Effector CD8-positive, alpha-beta T cell (primary cell): ENCODE data around the gene DLG5.

Experiments
- DNase-seq: peaks from one replicate; lab custom pipeline; 2025; lab: John Stamatoyannopoulos, UW

Gene DLG5

DNA sequence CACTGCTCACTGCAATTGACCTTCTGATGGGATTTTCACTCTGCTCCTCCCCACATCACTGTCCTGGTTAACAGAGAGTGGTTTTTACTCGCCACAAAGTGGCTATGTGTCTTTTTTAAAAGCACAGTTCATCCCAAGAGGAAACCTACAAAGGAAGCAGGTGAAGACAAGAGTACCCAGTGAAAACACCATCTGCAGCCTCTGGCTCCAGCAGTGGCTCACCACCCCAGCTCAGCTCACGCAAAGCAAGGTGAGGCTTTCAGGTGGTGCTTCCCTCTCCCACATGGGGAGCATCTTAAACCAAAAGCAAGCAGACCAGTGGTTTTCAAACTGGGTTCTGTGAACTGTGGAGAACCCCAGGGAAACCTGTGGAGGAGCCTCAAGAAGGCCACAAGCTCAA, 14.0 kb downstream of the DLG5 start:
- DNase-seq: no peak

DNA sequence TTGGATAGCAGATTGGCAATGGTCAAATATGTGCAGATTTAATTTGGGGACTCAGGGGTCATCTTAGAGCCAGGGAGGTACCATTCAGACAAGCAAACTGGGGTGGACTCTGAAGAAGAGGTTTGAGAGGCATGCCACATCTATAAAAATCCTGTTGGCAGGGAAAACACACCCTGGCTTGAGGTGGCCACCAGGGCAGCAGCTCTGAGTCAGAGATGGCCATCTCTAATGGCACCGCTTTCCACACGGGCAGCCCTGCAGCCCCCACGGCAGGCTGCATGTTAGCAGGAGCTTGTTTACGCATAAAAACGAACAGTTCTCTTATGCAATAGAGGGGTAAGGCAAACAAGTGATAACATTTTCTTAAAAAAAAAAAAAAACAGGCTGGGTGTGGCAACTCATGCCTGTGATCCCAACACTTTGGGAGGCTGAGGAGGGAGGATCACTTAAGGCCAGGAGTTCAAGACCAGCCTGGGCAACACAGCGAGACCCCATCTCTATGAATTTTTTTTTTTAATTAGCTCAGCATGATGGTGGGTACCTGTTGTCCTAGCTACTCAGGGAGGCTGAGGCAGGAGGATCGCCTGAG, 14.9 kb downstream of the DLG5 start:
- no peak for DNase-seq

DNA sequence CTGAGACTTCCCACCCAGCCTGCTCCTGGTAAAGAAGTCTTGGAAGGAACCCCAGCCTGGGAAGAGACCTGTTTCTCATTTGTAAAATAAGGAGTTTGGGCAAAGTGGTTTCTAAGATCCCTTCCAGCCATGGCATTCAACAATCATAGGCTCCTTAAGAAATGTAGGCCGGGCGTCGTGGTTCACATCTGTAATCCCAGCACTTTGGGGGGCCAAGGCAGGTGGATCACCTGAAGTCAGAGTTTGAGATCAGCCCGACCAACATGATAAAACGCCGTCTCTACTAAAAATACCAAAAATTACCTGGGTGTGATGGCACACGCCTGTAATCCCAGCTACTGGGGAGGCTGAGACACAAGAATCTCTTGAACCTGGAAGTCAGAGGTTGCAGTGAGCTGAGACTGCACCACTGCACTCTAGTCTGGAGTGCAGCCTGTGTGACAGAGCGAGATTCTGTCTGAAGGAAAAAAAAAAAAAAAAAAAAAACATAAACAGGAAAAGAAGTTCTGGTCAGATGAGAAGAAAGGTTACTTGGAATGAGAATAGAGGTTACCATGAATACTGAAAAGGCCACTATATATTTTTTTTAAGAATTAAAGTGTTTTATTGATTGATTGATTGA, 15.9 kb downstream of the DLG5 start:
- no peak for DNase-seq

DNA sequence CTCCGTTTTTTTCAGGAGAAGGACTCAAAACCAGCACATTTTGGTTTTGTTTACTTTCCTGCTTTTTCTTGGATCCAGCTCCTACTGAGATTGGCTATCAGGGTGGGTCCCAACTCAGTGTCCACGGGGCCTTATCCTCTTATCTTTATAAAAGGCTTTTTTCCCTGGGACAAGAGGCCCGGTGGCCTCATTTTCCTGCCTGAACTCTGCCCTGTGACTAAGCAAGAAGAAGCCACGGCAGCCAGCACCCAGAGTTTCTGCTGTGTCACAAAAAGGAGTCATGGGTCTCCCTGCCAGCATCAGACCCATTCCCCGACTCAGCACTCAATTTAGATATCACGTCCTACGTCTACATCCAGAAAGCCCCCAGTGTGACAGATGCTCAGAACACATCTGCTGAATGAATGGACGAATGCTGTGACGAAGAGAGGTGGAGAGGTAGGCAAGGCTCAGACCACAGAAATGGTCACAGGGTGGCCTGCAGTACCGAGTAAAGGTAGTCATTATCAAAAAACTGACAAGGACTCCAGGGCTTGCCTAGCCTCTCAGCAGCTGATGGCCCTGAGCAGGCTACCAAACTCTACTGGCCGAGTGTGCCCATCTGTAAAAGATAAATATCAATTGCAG, 16.7 kb downstream of the DLG5 start:
- DNase-seq: no peak

DNA sequence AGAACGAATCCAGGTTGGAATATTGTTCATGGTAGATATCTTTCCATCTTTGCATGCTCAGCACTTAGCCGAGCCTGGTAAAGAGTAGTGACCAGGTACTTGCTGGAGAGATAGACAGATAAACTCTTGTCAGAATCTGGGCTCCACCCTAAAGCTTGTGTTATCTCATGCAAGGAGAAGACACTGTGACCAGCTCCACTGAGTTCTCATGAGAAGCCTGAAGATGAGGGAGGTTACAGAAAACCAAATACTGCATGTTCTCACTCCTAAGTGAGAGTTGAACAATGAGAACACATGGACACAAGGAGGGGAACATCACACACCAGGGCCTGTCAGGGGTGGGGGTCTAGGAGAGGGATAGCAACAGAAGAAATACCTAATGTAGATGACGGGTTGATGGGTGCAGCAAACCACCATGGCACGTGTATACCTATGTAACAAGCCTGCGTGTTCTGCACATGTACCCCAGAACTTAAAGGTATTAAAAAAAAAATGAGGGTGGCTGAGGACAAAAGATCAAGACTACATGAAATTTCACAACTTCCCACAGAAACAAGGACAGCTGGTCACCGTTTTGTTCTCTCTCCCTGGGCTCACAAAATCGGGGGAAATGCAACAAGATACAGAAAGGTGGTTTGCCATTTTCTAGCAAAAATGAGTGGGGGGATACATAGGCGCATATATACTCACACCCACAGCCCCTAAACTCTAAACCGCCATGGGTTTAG, 17.4 kb downstream of the DLG5 start:
- no peak for DNase-seq

DNA sequence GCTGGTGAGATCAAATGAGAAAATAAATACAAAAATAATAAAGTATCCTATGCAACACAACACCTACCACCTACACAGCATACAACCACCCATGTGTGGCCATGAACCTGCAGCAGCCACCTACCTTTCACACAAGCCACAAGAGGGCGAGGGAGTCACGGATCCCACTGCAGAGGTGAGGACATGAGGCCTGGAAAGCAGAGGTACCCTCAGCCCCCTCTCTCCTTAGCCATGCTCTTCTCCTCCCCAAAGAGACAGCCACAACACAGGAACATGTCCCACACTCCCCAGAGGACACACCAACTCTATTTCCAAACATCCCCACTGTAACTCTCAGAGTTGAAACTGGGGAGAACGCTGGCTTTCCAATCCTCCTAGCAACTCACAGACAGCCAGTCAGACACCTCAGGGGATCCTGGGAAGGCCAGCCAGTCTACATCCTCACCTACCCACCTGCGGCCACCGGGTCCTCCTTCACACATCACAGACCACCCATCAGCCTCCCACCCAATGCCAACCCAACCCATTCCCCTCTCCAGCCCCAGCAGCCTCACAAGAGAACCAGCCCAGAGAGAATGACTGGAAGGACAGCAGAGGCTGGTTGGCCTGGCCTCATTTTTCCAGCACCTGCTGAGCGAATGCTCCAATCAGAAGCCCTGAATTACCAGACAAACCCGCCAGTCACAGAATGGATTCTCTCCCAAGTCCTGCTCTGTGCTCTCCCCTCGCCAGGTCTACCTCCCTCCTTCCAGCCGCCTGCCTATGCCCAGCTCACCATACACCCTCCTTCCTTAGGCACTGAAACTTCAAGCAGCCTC, 18.4 kb downstream of the DLG5 start:
- DNase-seq: no peak

DNA sequence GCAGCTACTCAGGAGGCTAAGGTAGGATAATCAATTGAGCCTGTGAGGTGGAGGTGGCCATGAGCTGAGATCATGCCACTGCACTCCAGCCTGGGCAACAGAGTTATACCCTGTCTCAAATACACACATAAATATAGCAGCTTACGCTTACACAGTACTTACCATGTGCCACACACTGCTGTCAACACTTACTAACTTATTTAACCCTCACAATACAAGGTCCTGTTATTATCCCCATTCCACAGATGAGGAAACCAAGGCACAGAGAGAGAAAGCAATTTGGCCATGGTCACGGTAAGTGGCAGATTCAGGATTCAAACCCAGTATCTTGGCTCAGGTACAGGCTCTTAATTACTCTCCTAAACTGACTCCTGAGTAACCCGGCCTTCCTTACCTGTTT, 19.1 kb downstream of the DLG5 start:
- no peak for DNase-seq

DNA sequence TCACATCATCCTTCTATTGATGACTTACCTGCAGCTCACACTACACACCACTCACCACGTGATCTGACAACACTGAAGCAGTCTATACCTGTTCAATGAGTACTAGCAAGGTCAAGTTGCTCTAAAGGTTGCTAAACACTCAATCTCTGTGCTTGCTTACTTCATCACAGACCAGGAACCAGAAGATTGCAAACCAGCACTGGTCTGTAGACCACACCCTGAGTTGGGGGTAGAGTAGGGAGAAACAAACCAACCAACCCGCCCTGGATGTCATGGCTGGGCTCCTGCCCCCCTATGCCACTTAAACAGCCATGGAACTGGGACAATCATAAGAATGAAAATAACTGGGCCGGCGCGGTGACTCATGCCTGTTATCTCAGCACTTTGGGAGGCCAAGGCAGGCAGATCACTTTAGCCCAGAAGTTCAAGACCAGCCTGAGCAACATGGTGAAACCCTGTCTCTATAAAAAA, 19.6 kb downstream of the DLG5 start:
- DNase-seq: no peak

DNA sequence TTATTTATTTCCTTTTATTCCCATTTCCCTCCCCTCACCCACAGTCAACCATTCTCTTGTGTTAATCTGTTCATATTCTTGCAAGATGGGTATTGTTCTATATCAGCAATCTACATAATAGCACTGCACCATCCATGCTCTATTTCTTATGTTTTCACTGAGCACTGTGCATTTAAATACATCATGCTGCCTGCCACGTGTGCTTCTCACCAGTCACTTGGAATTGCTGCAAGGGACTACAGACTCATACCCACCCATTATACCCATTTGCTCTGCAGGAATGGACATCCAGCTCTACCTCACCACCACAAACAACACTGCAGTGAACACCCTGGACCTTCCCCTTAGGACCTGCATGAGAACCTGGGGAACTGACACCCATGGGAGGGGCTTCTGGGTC, 20.8 kb downstream of the DLG5 start:
- DNase-seq: no peak

DNA sequence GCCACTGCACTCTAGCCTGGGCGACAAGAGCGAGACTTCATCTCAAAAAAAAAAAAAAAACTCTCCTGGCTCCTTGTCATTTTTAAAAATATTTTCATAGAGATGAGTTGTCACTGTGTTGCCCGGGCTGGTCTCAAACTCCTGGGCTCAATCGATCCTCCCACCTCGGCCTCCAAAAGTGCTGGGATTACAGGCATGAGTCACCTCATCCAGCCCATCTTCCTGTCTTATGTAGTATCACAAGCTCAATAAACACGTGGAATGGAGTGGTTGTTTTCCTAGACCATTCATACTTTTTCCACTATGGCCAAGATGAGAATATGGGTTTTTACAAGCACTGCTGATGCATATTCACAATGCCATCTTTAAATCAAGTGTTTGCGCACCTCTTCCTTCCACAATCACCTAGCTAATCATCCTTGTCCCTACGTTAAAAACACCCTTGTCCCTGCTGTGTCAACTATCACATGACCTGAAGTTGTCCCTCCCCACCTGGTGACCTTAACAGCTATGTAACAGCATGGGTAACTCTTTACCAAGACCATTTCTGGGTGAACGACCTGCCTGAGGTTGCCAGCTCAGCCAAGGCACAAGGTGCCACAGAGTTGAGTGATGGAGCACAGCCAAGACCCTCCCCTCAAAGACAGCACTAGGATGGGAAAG, 21.3 kb downstream of the DLG5 start:
- no peak for DNase-seq

DNA sequence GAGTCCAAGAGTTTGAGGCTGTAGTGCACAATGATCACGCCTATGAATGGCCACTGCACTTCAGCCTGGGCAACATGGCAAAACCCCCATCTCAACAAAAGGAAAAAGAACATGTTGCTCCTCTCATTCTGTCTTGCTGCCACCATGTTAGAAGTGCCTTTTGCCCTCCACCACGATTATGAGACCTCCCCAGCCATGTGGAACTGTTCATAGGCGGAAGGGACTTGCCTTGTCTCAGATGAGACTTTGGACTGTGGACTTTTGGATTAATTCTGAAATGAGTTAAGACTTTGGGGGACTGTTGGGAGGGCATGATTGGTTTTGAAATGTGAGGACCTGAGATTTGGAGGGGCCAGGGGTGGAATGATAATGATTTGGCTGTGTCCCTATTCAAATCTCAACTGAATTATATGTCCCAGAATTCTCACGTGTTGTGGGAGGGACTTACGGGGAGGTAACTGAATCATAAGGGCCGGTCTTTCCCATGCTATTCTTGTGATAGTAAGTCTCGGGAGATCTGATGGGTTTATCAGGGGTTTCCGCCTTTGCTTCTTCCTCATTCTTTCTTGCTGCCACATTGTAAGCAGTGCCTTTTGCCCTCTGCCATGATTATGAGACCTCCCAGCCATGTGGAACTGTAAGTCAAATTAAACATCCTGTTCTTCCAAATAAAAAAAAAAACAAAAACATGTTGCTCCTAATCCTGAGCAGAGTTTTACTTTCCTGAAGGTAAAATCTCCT, 22.3 kb downstream of the DLG5 start:
- DNase-seq: no peak

DNA sequence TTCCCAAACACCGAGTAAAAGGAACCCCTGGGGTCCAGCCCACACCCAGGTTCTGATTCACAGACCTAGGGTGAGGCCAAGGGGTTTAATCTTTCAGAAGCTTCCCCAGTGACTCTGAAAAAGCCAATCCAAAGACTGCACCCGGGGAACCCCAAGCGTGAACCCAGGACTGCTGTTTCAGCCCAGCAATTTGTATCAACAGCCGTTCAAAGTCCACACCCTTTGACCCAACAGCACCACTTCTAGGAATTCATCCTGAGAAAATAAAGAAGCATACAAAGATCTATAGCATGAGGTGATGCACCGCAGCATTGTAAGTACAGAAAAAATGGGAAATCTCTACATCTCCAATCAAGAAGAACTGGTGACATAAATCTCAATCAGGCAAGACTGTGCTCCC, 24.4 kb downstream of the DLG5 start:
- DNase-seq: no peak

DNA sequence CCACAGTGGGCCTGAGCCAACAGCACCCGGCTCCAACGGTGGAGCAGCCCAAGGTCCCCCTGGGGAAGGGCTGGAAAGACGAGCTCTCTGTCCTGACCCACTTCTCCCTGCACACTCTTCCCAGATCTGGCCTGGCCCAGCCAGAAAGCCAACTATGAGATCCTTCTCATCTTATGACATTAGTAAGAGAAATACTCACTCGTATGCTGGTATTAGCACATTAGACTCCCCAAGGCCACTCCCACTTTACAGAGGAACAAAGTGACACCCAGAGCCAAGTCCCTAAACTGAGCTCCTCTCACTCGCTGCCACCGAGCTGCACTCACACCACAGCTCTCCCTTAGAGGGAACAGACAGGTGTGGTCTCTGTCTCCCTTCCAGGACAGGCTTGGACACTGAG, 24.8 kb downstream of the DLG5 start:
- DNase-seq: no peak

DNA sequence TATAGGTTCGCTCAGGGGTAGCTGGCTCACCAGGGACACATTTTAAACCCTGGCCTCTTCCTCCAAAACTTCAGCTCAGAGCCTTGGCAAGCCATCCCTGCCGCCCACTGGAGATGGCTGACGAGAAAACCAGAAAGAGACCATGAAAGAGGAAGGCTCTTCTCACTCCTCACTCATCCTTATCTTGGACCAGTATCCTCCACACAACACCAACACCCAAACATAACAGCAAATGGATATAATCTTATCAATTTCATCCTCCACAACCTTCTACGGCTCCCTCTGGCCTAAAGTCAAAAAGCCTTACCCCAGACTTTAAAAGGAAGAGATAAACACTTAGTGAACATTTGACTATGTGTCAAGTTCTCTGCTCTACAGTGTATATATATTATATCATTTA, 26.9 kb downstream of the DLG5 start:
- no peak for DNase-seq

DNA sequence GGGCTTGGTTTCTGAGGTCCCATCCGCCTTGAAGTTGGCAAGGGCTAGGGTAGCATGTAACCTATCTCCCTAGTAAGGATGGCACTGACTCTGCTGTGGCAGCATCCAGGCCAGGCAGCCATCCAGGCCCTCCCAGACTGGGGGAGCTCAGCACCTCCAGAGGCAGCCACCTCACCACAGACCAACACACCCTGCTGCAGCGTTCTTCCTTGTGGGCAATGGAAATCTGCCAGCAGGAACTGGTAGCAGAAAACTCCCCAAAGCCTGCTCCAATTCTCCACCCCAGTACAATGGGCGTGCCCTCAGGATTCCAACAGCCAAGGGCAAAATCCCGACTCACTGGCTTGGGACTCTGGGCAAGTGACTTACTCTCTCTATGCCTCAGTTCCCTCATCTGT, 27.5 kb downstream of the DLG5 start:
- DNase-seq: no peak

DNA sequence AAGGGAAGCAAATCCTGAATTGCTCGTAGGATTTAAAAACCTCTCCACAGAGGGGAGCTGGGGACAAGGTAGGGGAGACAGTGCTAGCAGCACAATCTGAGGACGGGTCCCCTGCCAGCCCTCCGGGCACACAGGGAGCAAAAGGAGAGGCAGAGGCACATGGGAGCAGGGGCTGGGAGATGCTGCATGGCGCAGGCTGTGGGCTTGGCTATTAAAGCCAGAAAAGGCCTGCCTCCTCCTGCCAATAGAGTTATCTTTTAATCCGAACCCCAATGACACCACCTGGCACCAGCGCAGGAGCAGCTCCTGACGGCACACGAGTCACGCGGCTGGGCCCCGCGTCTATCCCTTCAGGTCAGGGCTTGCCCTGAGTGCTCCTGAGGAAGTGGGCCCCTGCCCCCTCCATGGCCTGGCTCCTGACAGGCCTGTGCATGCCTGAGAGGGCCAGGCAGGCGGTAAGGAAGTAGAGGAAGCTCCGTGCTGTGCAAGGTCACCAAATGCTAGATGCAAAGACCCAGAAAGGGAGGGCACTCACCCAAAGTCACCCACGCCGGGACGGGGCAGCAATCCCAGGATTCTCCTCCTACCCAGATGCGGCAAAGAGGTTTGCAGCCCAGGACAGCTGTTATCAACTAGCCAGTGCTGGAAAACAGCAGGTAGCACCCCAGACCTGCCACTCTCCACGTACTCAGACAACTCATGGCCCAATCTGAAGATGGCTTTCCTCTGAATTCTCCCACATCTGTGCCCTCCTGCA, 28.1 kb downstream of the DLG5 start:
- no peak for DNase-seq

DNA sequence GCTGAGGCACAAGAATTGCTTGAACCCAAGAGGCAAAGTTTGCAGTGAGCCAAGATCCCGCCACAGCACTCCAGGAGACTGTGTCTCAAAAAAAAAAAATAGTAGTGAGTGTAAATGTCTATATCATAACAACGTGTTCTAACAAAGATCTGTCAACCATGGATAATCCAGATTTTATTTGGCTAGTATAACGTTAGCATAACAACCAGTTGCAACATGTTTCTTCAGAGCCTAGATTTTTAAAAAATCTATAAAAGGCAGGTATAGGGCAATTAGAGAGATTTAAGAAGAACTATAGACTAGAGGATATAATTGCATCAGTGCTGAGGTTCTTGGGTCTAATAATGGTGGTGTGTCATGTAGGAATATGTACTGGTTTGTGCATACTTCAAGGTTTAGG, 30.5 kb downstream of the DLG5 start:
- DNase-seq: no peak

DNA sequence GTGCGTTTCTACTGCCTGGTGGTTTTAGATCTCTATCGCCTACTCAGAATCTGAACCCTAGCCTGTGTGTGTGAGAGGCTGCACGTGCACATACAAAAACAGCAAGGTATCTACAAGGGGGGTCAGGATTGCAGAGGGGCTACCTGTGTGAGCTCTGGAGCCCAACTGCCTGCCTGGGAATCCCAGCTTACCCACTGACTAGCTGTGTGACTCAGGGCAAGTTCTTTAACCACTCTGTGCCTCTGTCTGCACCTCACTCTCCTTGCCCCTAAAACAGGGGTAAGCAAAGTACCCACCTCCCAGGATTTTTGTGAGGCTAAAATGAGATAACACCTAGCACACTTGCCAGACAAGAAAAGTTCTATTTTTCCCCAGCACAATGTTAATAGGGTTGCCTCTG, 32.5 kb downstream of the DLG5 start:
- no peak for DNase-seq

DNA sequence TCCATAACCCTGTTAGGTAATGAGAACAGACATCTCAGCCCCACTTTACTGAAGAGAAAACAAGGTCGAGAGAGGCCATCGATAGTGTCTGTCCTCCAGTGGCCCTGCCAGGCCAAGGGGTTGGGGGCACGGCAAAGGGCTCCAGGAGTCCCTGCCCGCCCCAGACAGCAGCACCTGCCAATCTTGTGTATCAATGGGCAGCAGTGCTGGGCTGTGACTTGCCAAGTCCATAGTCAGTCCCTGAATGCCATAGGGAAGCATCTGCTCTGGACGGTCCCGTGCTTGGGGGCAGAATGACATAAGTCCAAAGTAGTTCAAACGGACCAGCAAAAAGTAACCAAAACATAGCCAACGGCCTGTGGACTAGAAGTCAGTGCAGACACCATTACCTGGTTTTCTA, 33.2 kb downstream of the DLG5 start:
- DNase-seq: no peak

DNA sequence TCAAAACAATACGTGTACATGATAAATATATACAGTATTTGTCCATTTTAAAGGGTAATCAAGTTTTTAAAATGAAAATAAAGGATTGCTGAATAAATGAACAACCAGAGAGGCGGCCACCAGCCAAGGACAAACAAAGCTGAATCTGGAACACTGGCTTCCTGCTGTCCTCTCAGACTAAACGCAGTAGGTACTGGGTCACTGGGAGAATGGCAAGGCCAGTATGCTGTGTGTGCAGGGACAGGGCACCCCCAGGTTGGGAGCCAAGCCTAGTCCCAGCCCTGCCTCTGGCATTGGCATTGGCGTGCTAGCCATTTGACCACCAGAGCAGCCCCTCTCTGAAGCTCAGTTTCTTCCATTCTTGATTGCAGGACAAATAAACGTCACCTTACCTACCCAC, 33.8 kb downstream of the DLG5 start:
- DNase-seq: no peak
